NCI-H1436 (cell line): ENCODE data around the gene ARHGAP8.
"Not testable (repeated sequence)": the region's sequence is repeated elsewhere in the genome, so short reads cannot be mapped to it uniquely, and the experiment has no call there.

Experiments used
- DNase-seq: peaks from one replicate; lab custom pipeline; 2025; lab: John Stamatoyannopoulos, UW

Gene ARHGAP8

DNA sequence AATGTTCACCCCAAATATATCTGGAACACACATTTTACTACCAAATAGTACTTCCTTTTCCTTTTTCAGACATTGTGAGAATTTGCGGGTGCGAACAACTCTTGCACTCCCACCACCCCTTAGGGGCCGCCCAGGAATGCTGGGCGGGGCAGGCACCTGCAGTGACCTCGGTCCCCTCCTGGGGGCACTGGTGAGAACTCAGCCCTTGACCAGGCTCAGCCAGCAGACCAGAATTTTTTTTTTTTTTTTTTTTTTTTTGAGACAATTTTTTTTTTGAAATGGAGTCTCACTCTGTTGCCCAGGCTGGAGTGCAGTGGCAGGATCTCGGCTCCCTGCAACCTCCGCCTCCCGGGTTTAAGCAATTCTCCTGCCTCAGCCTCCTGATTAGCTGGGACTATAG lies 75.8 kb downstream of the ARHGAP8 start:
- no peak for DNase-seq

DNA sequence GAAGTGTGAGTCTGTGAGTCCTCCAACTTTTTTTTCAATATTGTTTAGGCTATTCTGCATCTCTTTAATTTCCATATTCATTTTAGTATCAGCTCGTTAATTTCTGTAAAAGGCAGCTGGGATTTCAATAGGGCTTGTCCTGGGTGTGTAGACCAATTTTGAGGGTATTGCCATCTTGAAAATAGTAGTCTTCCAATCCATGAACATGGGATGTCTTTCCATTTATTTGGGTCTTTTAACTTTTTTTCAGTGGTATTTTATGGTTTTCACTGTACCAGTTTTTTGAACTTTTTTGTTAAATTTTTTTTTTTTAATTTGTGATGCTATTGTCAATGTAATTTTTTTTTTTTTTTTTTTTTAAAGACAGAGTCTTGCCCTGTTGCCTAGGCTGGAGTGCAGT lies 79.5 kb downstream of the ARHGAP8 start:
- DNase-seq = no peak

GRCh38 chr22:44834065-44834464 lies 81.7 kb downstream of the ARHGAP8 start:
- no peak for DNase-seq

GRCh38 chr22:44837481-44837880 lies 85.1 kb downstream of the ARHGAP8 start:
- no peak for DNase-seq

- DNase-seq = no peak
Measured at GRCh38 chr22:44838316-44839016, 86.1 kb downstream of the ARHGAP8 start.

- DNase-seq = no peak
Measured at GRCh38 chr22:44839061-44839460, 86.7 kb downstream of the ARHGAP8 start.

DNA sequence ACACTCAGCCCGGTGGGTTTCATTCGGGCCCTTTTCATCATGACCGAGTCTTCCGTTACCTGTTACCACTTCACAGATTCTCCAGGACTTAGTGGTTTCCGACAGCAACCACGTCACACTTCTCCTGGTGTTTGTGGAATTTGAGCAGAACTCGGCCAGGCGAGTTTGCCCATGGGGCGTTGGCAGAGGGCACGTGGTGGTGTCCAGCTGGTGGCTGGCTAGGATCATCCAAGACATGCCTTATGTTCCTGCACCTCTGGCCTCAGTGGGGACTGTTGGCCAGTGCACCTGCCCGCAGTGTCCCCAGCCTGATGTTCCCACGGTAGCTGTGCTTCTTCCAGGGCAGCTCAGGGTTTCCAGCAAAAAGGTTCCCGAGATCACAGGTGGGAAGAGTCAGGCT lies 87.3 kb downstream of the ARHGAP8 start:
- DNase-seq = no peak

DNA sequence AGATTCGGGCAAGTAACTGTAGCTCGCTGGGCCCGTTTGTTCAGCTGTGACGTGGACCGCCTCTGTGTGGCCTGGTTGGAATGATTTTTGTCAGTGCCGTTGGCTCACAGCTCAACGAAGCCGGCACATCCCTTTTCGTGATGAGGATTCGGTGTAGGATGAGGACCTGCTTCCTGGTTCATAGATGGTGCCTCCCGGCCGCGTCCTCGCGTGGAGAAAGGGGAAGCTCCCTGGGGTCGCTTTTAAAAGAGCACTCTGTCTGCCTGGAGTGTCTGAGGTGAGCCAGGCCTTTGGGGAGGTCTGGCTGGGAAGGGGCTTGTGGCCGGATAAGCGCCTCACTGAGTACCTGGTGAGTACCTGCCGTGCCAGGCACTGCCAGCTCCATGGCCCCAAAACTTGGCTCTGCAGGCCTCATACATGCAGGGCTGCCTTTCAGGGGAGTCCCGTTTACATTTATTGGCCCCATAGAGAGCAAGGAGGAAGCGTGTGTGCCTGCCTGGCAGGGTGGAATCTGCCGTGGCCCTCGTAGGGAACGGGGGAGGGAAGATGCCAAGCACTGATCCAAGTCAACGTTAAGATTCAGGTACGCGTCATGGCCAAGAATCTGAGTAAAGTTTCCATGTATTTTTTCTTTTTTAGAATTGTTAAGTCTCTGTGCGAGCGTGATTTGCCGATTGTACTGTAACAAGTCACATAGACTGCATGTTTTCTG lies 88.4 kb downstream of the ARHGAP8 start:
- no peak for DNase-seq

GRCh38 chr22:44842417-44842816 lies 90.0 kb downstream of the ARHGAP8 start:
- no peak for DNase-seq

DNA sequence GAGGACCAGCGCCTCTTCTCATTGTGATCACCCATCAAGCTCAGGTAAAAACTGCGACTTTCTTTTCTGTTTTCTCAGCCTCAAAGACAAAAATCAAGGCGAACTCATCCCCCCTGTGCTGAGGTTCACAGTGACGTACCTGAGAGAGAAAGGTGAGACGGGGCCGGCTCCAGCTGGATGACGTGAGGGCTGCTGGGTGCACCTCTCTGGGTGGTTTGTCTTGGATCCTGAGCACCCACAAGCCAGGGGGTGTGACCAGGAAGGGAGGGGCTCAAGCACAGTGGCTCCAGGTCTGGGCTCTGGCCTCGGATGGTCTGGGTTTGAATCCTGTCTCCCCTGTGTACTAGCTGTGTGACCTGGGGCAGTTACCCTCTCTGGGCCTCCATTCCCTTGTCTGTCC lies 92.8 kb downstream of the ARHGAP8 start:
- DNase-seq = no peak

DNA sequence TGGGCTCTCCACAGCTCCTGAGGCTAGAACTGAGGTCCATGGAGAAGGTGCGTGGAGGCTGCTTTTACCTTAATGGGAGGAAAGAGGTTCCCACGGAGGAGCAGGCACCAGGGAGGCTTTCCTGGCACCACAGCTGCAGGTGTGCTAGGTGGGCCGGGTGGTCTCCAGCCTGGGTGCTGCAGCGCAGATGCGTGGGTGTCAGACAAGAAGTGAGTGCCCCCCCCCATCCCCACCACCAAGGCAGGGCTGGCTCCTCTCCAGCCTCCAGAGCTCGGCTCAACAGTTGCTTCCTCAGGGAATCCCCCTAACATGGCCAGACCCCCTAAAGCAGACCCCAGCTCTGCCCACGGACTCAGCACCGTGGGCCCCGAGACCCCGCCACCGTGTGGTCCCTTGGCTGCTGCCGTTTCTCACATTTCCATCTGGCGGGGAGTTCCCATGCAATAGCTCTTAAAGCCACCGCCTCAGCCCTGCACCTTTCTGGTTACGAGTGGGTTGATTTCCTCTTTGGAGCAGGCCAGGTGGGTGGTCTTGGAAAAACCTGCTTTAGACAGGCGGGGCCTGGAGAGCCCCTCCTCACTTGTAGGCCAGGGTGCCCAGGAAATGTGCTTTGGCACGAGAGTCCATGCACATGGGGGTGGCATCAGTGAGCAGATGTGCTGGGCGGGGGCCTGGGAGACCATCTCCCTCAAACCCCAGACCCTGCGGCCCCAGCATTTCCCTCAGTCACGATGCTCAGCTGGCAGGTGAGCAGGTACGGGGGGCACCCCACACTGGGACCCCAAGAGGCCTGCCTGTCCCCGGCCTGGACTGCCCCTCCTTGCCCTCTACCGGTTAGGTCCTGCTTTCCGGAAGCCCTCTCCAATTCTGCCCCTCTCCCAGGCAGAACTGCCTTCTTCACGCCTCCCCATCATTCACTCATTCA lies 93.7 kb downstream of the ARHGAP8 start:
- DNase-seq = no peak

DNA sequence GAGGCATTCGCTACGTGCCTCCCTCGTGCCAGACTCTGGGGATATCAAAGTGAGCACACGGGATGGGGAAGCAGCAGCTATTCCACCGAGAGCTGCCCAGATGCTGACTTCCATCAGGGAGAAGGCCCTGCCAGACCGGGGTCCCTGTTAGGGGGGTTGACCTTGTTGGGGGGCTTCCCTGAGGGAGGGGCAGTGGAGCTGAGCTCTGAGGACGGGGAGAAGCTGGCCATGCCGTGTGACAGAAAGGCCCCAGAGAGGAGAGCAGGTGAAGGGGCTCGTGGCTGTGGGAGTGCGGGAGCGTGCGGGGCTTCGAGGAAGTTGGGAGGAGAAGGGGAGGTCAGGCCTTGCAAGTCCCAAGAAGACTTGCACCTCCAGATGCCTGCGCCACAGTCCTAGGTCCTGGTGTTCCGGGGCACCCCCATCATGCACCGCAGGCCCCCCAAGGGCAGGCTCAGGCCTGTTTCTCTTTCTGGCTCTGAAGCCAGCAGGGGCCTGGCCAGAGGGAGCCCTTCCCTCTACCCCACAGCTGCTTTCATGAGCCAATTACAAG lies 94.4 kb downstream of the ARHGAP8 start:
- DNase-seq = no peak

- DNase-seq = no peak
Measured at GRCh38 chr22:44847380-44847779, 95.0 kb downstream of the ARHGAP8 start.

DNA sequence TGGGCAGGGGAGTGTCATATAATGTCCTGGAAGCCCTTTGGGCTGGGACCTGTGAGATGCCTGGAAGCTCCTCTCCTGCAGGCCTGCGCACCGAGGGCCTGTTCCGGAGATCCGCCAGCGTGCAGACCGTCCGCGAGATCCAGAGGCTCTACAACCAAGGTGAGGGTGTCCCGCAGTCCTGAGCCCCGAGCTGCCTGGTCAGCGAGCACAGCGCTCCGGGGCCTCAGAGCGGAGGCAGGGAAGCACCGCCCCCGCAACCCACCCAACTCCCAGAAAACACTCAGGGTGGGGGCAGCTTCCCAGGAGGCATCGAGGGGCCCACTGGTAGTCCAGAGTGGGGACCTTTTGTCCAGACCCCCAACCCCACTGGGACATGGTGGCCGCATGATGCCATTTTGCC lies 95.5 kb downstream of the ARHGAP8 start:
- DNase-seq = no peak

DNA sequence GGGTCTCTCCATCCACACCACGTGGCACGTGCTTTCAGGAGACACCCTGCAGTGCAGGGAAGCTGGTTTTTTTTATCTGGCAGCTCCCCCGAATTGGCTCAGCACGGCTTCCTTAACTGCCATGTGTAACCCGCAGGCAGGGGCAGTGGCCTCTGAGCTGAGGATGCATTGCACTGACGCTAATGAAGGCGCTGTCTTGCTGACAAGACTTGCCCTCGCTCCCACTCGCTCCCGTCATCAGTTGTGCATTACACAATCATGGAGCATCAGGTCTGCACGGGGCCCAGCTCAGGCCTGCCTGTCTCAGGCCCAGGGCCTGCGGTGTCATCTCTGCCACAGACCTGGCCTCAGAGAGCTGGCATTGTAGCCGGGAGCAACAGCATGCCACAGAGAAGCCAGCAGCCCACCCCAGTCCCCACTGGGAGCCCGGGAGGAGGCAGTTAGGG lies 95.9 kb downstream of the ARHGAP8 start:
- no peak for DNase-seq

DNA sequence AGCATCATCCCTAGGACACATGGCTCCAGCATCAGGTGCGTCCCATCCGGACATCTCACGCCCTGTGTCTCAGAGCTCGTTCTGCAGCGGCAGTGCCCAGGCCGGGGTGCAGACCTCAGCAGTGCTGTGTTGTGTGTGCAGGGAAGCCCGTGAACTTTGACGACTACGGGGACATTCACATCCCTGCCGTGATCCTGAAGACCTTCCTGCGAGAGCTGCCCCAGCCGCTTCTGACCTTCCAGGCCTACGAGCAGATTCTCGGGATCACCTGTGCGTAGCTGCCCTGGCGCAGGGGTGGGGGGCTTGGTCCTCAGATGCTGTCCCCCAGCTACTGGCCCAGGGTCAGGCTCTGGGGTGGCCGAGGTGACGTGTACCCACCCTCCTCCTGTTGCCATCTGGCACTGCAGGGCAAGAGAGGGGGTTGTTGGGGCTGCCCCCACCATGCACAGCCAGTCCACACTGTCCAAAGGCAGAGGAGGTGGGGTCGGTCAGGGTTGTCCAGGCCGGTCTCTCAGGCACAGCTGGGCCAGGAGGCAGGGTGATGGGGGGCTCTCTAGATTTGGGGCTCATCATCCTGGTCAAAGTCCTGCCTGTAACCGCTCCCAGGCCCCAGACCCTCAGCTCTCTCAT lies 96.5 kb downstream of the ARHGAP8 start:
- no peak for DNase-seq

DNA sequence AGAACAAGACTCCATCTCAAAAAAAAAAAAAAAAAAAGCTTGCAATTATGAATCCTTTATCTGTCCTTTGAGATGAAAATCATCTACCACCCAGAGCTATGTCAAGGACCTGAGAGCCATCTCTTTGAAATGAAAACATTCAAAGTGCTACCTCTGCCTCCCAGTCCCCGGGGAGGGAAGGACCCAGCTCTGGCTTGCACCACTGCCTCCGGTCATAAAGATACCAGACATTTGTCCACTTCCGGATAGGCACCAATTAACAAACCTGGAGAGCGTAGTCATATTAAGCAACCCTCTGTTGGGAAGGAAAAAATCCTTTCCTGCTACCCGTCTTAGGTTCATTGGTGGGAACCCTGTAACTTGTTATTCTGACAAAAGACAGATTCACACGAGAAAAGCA lies 98.6 kb downstream of the ARHGAP8 start:
- DNase-seq = no peak

- not testable (repeated sequence) for DNase-seq
Measured at GRCh38 chr22:44854641-44855040, 102.3 kb downstream of the ARHGAP8 start.

DNA sequence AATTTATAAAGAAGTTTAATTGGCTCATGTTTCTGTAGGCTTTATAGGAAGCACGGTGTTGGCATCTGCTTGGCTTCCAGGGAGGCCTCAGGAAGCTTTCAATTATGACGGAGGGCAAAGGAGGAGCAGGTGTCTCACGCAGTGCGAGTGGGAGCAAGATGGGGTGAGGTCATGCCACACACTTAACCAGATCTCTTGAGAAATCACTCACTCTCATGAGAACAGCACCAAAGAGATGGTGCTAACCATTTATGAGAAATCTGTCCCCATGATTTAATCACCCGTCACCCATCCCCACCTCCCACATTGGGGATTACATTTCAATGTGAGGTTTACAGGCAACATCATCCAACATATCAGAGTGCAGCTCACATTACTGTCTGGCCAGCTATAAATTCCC lies 103.5 kb downstream of the ARHGAP8 start:
- no peak for DNase-seq

- not testable (repeated sequence) for DNase-seq
Measured at GRCh38 chr22:44858819-44859218, 106.4 kb downstream of the ARHGAP8 start.

GRCh38 chr22:44859641-44860040 lies 107.3 kb downstream of the ARHGAP8 start:
- no peak for DNase-seq

GRCh38 chr22:44860311-44860710 lies 107.9 kb downstream of the ARHGAP8 start:
- no peak for DNase-seq
